IPS-NIHi7 (cell line): ENCODE results near the gene DNTT.

Experiments
- DNase-seq: peaks from one replicate; pipeline ENCODE4 v3.0.0; 2012; ENCODE audit warnings: mixed read lengths; ENCODE audit errors: extremely low spot score

The DNTT gene

GRCh38 chr10:96309628-96310320, 5.5 kb downstream of the DNTT start:
- peak; percentile 83 for DNase-seq

- DNase-seq: no peak
Observed at GRCh38 chr10:96310321-96310669, 6.1 kb downstream of the DNTT start.

GRCh38 chr10:96311180-96311715, 7.0 kb downstream of the DNTT start:
- no peak for DNase-seq

GRCh38 chr10:96313344-96313743, 9.1 kb downstream of the DNTT start:
- no peak for DNase-seq

GRCh38 chr10:96317067-96317833, 13.0 kb downstream of the DNTT start:
- no peak for DNase-seq

GRCh38 chr10:96319754-96320474, 15.7 kb downstream of the DNTT start:
- no peak for DNase-seq

GRCh38 chr10:96321822-96322221, 17.6 kb downstream of the DNTT start:
- peak; percentile 73 for DNase-seq

GRCh38 chr10:96322275-96322674, 18.0 kb downstream of the DNTT start:
- no peak for DNase-seq

- peak; percentile 55 for DNase-seq
Observed at GRCh38 chr10:96324447-96324846, 20.2 kb downstream of the DNTT start.

- DNase-seq: no peak
Observed at GRCh38 chr10:96325719-96326373, 21.6 kb downstream of the DNTT start.

GRCh38 chr10:96327462-96327861, 23.2 kb downstream of the DNTT start:
- no peak for DNase-seq

GRCh38 chr10:96333101-96333500, 28.9 kb downstream of the DNTT start:
- no peak for DNase-seq

GRCh38 chr10:96334616-96335526, 30.6 kb downstream of the DNTT start:
- DNase-seq: peak; percentile 77

- DNase-seq: no peak
Observed at GRCh38 chr10:96337106-96337505, 32.9 kb downstream of the DNTT start.

GRCh38 chr10:96338279-96338925, 34.2 kb downstream of the DNTT start:
- DNase-seq: no peak

- DNase-seq: no peak
Observed at GRCh38 chr10:96339383-96339782, 35.1 kb downstream of the DNTT start.

- DNase-seq: peak; percentile 75
Observed at GRCh38 chr10:96339956-96340904, 36.0 kb downstream of the DNTT start.

- no peak for DNase-seq
Observed at GRCh38 chr10:96341219-96342182, 37.3 kb downstream of the DNTT start.
